Occipital lobe (tissue), 2 donors: Measurements from ENCODE around the gene USP33. TPM values are rescaled to one million over a fixed set of nuclear protein-coding genes. Genes with fewer than 3 reads are reported as not detected.
"Not testable (repeated sequence)": the region's sequence is repeated elsewhere in the genome, so short reads cannot be mapped to it uniquely, and the experiment has no call there.

Source experiments
- DNase-seq: peaks from one replicate; lab custom pipeline; 2025; lab: John Stamatoyannopoulos, UW
- total RNA-seq: library from RNA; depleted of rRNA; stranded (reverse); fragments of >200 nt; gene quantifications from one replicate; pipeline ENCODE4 v1.2.3, GENCODE V29; 2014

The USP33 gene
- total RNA-seq = 271 TPM

DNA sequence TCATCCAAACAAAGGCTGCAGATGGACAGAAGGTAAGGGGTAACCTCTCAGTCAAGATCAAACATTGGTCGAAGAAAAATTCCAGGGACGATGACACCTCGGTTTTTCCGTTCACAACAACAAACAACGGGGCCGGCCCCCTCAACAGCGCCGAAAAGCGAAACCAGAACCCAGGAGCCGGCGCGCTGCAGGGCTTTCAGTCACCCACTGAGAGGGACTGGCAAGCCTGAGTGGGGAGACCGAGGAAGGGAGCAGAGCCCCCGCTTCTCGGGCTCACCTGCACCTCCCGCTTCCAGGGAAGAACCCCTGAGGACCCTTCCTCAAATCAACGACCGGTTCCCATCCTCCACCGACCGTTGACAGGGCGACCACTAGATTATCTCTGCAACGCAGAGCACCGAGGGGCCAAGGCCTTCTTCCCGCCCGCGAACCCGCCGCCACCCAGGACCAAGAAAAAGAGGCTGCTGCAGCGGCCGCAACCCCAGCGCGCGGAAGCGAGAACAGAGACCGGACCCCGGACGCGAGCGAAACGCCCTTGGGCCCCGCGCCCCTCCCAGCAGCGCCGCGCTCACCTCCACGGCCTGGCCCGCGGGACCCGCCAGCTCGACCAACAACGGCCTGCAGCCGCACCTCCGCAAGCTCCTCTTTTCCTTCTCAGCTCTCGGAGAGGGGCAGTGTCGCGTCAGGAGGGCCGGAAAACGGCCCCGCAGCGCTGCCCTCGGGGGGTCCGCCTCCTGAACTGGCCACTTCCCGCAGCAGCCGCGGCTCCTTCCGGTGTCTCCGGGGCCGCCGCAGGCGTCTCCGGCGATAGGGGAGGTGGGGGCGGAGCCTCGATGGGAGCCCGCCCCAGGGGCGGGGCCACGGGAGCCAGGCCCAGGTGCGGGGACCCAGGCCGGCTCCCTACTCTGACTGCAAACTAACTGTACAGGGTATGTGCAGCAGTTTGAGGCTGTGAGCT, at the start of gene USP33:
Gene USP33 (minus strand): TSS at position 782 of the 958 bp plus-strand sequence. CDS start 18,155 bp downstream, outside the sequence.
- DNase-seq = peak; percentile 77

DNA sequence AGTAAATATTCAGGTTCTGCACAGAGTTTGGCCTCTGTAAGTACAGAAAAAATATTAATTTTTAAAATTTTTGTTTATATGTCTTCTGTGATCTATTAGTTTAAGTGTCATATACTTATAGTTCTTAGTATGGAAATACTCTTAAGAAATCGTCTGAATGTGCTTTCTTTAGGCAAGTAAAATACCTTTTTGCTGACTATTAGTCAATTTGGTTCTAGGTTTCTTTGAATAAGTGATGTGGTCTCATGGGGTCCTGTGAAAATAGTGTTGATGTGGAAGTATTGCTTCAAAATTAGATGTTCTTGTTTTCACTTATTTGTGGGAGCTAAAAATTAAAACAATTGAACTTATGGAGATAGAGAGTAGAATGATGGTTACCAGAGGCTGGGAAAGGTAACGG, 43.7 kb upstream of the USP33 start:
- DNase-seq = no peak

DNA sequence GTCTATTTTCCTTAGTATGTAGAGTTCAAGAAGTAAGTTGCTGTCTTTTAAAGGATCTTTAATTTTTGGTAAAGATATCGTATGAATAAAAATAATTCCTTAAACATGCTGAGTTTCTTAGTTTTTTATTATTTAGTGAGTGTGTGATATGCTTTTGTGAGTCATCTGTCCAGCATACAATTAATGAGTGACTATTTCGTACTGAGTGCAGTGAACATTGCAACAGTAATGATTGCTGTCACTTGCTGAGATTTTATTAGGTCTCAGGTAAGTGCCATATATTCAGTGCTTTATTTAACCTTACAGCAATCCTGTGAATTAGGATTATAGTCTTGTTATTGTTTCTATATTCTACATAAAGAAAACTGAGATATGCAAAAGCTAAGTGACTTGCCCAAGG, 42.4 kb upstream of the USP33 start:
- no peak for DNase-seq

DNA sequence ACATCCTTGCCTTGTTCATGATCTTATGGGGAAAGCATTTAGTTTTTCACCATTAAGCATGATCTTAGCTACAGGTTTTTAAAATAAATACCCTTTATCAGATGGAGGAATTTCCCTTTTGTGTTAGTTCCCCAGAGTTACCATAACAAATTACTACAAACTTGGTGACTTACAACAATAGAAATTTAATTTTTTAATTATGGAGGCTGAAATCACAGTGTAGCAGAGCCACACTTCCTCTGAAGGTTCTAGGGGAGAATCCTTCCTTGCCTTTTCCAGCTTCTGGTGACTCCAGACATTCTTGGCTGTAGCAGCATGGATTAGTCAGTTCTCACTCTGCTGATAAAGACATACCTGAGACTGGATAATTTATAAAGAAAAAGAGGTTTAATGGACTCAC, 38.3 kb upstream of the USP33 start:
- no peak for DNase-seq

DNA sequence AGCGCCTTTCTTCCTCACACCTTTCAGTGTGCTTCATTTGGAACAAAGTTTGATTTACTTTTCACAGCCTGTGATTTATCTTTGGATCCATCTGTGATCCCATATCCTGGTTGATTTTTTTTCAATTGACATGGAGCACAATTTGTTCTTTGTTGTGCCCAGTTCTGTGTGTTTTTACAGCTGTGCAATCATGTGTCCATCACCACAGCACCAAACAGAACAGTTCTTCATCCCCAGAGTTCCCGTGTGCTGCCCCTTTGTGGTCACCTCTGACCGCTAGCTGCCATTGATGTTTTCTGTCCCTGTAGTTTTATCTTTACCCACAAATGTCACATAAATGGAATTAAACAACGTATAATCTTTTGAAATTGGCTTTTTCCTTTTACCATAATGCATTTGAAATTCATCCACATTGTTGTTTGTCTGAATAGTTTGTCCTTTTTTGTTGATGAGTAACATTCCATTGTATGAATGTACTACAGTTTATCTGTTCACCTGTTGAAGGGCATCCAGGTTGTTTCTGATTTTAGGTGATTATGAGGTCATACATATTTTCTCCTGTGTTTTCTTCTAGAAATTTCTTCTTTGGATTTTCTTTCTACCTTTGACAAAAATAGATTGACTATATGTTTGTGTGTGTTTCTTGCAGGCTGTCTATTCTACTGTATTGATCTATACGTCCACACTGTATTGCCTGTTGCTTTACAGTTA, 37.2 kb upstream of the USP33 start:
- DNase-seq = peak; percentile 26

DNA sequence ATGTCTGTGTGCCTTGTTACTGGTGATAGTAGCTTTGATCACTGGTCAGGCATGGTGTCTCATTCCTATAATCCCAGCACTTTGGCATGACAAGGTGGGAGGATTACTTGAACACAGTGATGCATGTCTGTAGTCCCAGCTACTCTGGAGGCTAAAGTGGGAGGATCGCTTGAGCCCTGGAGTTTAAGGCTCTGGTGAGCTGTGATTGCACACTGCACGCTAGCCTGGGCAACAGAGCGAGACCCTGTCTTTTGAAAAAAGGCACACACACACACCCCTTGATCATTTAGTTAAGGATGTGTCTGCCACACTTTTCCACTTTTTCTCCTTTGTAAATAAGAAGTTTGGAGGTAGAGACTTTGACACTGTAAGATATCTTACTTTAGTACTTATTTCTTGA, 34.9 kb upstream of the USP33 start:
- DNase-seq = no peak

DNA sequence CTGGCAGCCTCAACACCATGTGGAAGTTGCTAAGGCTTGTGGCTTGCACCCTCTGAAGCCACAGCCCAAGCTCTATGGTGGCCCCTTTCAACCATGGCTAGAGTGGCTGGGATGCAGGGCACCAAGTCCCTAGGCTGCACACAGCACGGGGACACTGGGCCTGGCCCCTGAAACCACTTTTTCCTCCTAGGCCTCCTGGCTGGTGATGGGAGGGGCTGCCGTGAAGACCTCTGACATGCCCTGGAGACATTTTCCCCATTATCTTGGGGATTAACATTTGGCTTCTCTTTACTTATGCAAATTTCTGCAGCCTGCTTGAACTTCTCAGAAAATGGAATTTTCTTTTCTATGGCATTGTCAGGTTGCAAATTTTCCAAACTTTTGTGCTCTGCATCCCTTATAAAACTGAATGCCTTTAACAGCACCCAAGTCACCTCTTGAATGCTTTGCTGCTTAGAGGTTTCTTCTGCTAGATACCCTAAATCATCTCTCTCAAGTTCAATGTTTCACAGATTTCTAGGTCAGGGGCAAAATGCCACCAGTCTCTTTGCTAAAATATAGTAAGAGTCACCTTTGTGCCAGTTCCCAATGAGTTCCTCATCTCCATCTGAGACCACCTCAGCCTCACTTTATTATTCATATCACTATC, 26.6 kb upstream of the USP33 start:
- DNase-seq = not testable (repeated sequence)

DNA sequence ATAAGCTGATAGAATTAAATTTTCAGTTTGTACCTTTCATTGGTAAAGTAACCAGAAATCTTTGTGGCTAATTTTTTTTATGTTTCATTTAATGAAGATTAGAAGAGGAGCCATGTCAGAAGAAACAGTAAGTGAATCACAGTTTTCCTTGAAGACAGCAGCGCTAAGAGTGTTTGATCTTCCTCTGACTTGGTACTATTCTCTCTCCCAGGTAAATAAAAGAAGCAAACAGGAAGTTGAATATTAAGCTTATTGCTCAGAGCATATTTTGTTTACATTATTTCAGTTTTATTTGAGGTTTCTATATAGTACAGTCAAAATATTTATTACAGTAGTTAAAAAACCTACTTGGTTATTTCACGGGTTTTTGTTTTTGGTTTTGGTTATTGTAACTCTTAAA, 23.5 kb upstream of the USP33 start:
- no peak for DNase-seq

DNA sequence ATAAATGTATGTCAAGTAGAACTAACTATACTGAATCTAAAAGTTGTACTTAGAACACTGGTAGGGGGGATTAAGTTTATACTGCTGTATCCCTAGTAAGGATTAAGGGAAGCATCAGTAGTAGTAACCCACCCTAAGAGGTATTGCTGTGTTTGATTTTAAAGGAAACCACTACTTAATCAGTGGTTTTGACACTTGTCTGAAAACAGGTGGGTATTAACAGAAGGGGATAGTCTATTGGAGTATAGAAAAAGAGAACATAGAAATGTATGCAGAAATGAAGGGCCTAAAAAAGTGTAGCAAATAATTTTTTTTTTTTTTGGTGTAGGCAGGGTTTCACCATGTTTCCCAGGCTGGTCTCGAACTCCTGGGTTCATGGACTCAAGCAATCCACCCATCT, 22.0 kb upstream of the USP33 start:
- DNase-seq = no peak

DNA sequence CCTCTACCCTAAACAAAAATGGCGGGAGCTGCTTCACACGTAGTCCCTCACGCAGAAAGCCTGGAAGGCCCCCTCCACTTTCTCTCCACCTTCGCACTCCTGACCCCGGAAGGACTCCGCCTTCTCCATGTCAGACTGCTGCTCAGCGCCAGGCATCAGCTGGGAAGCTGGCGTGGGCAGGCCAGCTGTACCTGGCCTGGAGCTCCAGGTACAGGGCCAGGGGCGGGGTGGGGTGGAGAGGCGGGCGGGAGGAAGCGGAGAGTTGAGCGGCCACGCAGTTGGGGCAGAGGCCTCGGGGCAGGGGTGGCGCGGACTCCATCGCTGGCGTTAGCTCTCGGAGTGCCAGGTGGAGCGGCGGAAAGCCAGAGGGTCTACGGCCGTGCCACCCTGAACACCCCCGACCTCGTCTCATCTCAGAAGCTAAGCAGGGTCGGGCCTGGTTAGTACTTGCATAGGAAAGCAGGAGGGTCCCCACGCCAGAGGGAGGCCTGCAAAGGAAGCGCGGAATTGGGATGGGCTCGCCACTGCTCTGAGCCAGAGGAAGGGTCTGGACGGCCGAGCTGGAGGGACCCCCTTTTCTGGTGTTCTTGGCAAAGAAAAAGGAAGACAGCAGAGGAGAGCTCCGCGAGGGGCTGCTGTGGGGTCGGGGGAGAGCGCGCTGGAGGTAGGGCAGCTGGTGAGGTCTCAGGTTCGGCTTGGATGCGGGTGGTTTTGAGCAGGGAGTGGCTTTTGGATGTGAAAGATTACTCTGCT, 20.1 kb upstream of the USP33 start, which contains the start of gene MIGA1:
Gene MIGA1 (plus strand): TSS at position 121 of the 753 bp plus-strand sequence. CDS start 3,604 bp downstream, outside the sequence.
- peak; percentile 89 for DNase-seq

DNA sequence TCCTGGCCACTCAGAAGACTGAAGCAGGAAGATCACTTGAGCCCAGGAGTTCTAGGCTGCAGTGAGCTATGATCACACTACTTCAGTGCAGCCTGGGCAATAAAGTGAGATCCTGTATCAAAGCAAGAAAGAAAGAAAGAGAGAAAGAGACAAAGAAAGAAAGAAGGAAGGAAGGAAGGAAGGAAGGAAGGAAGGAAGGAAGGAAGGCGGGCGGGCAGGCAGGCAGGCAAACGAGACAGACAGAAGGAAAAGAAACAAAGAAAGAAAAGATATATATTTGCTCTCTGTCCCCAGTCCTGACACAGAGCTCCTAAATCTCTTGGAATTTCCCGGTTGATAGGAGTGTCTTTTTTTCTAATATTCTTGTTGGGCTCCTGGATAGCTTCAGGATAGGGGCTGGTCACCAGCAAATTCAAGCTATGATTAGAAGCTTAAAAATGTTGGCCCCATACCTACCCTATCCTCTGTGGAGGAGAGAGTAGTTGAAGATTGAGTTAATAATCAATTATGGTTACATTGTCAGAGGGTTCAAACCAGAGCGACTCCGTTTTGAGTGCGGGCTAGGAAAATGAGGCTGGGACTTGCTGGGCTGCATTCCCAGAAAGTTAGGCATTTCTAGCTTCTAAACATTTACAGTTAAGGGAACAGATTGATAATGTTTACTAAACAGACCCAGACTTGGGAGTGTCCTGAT, 16.5 kb upstream of the USP33 start:
- no peak for DNase-seq

DNA sequence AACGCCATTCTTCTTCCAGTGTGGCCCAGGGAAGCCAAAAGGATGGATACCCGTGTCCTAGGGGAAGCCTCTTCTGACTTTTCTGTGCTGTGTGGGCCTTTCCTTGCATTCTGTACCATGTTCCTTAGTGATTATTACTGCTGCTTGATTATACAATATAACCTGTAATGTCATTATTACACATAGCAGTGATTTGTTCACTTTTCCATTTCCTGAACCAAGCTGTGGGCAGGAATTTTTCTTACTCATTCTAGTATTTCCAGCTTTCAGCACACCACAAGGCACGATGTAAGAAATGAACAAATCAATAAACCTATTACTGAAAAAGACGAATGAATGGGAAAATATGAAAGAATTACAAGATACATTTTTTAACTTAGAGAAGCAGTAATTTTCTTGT, 8.4 kb upstream of the USP33 start:
- DNase-seq = no peak

DNA sequence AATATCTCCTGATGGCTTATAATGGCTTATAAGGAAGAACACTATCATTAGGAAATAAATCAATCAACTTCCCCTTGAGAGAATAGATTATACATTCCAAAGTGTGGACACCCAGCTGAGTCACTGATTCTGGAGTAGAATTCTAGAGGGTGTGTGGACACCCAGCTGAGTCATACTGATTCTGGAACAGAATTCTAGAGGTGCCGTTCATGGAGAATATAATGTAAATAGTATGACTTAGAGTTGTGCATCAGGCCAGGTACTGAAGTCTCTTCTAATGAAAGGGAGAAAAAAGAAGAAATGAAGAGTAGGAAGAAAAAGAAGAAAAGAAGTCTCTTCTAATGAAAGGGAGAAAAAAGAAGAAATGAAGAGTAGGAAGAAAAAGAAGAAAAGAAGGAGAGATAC, 2.4 kb upstream of the USP33 start:
- no peak for DNase-seq

DNA sequence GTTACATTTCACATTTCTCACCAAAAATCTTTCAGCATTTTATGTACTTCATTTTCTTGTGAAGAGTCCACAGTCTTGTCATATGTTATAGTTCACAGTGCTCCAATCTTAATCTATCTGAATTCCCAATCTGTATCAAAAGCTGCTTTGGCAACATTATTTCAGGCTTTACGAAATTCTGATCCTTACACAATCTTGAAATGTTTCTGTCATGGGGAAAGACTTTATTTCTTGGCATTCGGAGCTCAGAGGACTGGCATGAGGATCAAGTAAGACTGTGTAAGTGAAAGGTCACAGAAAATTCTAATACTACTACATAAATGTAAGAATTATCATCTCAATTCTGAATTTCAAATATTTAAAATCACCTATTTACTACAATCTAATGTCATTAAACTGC, 2.0 kb downstream of the USP33 start:
- no peak for DNase-seq

DNA sequence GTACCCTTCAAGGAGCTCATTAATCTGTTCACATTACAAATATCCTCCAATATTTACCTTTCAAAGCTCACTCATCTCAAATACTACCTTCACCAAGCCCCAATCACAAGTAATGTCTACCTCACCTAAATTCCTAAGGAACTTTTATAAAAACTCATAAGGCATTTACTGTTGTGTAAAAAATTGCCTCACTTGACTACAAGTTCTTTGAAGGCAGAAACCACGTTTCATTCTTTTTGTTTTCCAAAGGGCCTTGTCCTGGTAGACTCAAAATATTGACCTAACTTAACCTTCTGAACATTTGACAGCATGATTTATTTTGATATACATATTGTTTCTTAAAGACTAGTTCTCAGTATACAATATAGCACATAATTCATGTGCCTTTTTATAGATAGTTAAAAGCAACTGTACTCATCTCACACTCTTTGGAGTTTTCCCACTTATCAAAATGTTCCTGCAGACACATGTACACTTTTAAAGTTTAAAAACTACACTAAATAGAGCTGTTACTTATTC, 2.5 kb downstream of the USP33 start:
- DNase-seq = no peak

DNA sequence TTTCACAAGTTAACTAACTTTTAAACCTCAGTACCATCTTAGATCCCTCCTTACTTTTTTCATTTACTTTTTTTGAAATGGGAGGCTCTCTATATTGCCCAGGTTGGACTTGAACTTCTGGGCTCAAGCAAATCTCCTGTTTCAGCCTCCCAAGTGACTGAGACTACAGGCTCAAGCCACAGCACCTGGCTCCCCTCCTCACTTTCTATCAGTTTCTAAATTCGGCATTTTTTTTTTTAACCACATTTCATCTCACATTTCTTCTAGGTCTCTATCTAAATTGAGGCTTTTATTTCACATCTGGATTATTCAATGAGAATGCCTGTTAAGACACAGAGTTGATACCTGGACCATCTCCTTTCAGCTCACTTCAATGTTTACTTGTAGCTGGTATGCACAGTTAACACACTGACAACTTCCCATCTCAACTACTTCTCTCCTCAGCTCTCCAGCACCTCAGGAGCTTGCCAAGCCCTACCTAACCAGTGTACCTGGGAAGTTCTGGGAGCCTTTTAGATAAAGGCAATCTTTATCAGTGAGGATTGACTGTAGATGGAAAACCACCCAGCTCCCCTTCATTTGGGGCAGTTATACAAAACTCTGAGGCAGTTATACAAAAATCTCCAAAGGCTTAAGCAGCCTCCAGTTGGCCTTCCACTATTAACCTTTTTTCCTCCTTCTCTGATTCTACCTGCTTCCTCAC, 3.4 kb downstream of the USP33 start:
- no peak for DNase-seq

DNA sequence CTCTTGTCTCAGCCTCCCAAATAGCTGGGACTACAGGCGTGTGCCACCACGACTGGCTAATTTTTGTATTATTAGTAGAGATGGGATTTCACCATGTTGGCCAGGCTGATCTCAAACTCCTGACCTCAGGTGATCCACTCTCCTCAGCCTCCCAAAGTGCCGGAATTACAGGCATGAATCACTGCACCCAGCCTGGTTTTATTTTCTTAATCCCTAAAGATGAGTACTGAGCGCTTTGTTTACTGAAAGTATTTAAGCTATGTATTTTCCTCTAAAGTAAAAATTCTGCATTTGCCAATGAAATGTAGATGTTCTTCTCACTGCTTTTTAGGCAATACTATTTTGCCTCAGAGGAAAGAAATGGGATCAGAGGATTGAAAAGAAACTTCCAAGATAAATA, 10.2 kb downstream of the USP33 start:
- DNase-seq = not testable (repeated sequence)

DNA sequence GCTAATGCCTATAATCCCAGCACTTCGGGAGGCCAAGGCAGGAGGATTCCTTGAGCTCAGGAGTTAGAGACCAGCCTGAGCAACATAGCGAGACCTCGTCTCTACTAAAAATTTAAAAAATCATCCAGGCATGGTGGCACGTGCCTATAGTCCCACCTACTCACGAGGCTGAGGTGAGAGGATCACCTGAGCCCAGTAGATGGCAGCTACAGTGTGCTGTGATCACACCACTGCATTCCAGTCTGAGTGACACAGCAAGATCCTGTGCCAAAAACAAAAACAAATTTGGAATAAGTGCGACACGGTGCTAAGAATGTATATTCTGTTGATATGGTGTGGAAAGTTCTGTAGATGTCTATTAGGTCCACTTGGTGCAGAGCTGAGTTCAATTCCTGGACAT, 15.1 kb downstream of the USP33 start:
- DNase-seq = no peak

DNA sequence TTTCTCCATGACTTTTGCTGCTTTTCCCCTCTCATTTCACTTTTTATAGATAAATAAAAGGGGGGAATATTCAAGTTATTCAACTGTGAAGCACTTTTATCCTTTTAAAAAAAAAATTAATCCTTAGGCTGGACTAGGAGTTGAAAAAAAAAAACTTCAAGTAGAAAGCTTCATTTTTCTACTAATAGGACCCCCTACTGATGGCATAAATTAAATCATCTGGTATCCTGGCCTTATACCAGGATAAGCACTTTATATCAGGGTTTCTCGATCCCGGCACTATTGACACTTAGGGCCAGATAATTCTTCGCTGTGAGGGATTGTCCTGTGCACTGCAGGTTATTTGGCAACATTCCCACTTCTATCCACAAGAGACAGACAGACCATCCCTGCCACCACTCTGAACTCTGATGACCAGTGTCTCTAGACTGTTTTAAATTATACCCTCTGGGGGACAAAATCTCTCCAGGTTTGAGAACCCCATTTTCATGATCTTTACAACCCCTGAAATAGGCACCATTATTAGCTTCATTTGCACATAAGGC, 17.6 kb downstream of the USP33 start:
- DNase-seq = no peak
